ENCODE measurements around the gene RAVER1.

GRCh38 chr19:10292789-10293636 is 40.3 kb downstream of the RAVER1 start:
- no peak for TF ChIP-seq CTCF (IDR thresholded peaks at IDR 0.05)
- TF ChIP-seq REST (IDR thresholded peaks at IDR 0.05; ENCODE audit: insufficient read depth in 1 of 2, low read depth in 2 of 2, low read length in 1 of 2) = no peak
- TF ChIP-seq POLR2AphosphoS5 (IDR thresholded peaks at IDR 0.05; ENCODE audit: low read depth, low read length) = no peak
- no peak for TF ChIP-seq TCF7L2 (IDR thresholded peaks at IDR 0.05; ENCODE audit: low read depth, low read length)

All from Panc1 (cell line).